MCF 10A (cell line): Measurements from ENCODE around the gene HOXB8. TPM values are rescaled to one million over a fixed set of nuclear protein-coding genes. Genes with fewer than 3 reads are reported as not detected.

Source experiments
- BruUV-seq: library from RNA; stranded (reverse); fragments of 400-500 nt; replicated peaks from 2 replicates; lab custom pipeline; 2021; lab: Mats Ljungman, UMichigan
- CTCF ChIA-PET: fragments of 300-600 bp; sonication (Branson Sonifier 250); formaldehyde crosslinking; extraction: SDS; loops from one replicate; lab custom pipeline; 2021; ENCODE audit warnings: antibody characterized with exemption, inconsistent platforms; lab: Yijun Ruan, JAX
- POLR2A ChIA-PET: fragments of 300-600, 350-650 bp; sonication (Branson Sonifier 250); formaldehyde crosslinking; extraction: SDS; loops from one replicate; lab custom pipeline; 2020; ENCODE audit warnings: antibody characterized with exemption, inconsistent platforms; lab: Yijun Ruan, JAX
- DNase-seq: peaks from one replicate; pipeline ENCODE4 v3.0.0-alpha.2; 2018; ENCODE audit not compliant: unreplicated experiment
- H3K27ac Mint-ChIP-seq: one replicate; pipeline ENCODE4 v1.8.0; 2022; ENCODE audit warnings: mild to moderate bottlenecking, low read depth, mixed read lengths; ENCODE audit not compliant: unreplicated experiment
- H3K27me3 Mint-ChIP-seq: one replicate; pipeline ENCODE4 v1.8.0; 2022; ENCODE audit warnings: mixed read lengths; ENCODE audit not compliant: insufficient read depth, unreplicated experiment
- H3K36me3 Mint-ChIP-seq: one replicate; pipeline ENCODE4 v1.8.0; 2022; ENCODE audit warnings: mild to moderate bottlenecking, moderate library complexity, mixed read lengths; ENCODE audit not compliant: insufficient read depth, unreplicated experiment
- H3K4me1 Mint-ChIP-seq: one replicate; pipeline ENCODE4 v1.8.0; 2022; ENCODE audit warnings: mixed read lengths; ENCODE audit not compliant: insufficient read depth, unreplicated experiment
- H3K4me3 Mint-ChIP-seq: one replicate; pipeline ENCODE4 v1.8.0; 2022; ENCODE audit warnings: mild to moderate bottlenecking, moderate library complexity, mixed read lengths; ENCODE audit not compliant: unreplicated experiment
- H3K9me3 Mint-ChIP-seq: one replicate; pipeline ENCODE4 v1.8.0; 2022; ENCODE audit warnings: mixed read lengths; ENCODE audit not compliant: unreplicated experiment
- CTCF ChIP-seq: fragments of 200-600 bp; IDR thresholded peaks from one replicate; pipeline ENCODE4 v1.8.0; 2022; ENCODE audit warnings: antibody characterized with exemption, mild to moderate bottlenecking; ENCODE audit not compliant: unreplicated experiment
- intact Hi-C: fragments of 100-400 bp; cut with micrococcal nuclease; formaldehyde crosslinking; loops from 2 replicates; pipeline ENCODE4 v1.14.1; 2022
- microRNA-seq: library from miRNA; unstranded; fragments of <30 nt; microRNA quantifications from one replicate; pipeline ENCODE4 v1.2.0, GENCODE V29; 2022
- total RNA-seq: library from RNA; stranded (reverse); gene quantifications from 2 replicates; pipeline ENCODE4 v1.2.3, GENCODE V29; 2022

Gene HOXB8
- total RNA-seq, 1 experiment from 2014 or later, result not detected

DNA sequence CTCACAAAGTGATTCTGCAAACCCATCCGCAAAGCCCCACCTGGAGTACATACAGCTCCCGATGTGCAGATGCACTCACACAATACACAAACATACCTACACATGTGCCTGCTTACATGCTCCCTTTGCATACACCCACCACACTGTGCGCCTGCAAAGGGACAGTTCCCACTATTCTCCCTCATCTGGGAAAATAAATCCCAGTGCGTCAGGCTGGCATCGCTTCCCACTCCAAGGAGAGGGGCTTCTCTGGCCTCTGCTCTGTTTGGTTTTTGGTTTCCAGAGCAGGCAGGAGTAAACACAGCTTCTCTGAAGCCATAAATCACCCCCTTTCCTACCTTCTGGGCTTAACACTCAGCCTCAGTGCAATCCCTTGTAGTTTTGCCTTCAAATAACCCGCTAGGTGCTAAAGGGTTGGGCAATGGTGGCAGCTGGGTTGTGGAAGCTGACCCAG, 51.7 kb downstream of the HOXB8 start:
- H3K27me3 Mint-ChIP-seq, result peaks cover 9% of the 10 kb centered on the region
- H3K36me3 Mint-ChIP-seq, result no peaks in the 10 kb centered on the region
- no peaks in the 10 kb centered on the region for H3K4me1 Mint-ChIP-seq
- BruUV-seq, result no TSS peak
- CTCF ChIA-PET, result no interaction called here
- TF ChIP-seq CTCF, result no peak
- DNase-seq, result no peak
- H3K9me3 Mint-ChIP-seq, result no peaks in the 10 kb centered on the region
- POLR2A ChIA-PET, result no interaction called here
- no peak overlapping the region for H3K4me3 Mint-ChIP-seq
- intact Hi-C loops, result no loop called here
- H3K27ac Mint-ChIP-seq, result no peak overlapping the region

DNA sequence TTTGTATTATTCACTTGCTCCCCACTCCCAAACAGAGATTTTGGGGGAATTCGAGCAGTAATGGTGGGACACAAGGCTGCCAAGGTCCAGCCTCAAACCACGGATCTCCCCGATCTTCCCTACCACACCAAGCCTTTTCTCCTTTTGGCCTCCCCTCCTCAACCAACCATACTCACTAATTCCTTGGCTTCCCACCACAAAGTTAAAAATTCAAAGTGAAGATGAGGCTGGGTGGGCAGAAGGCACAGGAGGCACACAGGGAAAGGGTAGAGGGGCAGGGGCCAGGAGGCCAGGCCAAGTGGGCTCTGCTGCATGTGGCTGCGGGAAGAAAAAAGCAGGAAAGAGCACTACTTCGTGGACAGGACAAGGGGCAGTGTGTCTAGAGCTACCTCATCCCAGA, 52.2 kb downstream of the HOXB8 start:
- Mint-ChIP-seq H3K27ac (no peak overlapping the region), H3K4me3 (no peak overlapping the region), H3K9me3 (no peaks in the 10 kb centered on the region), H3K36me3 (no peaks in the 10 kb centered on the region), H3K27me3 (peaks cover 13% of the 10 kb centered on the region), H3K4me1 (no peaks in the 10 kb centered on the region)
- no TSS peak for BruUV-seq
- DNase-seq, result no peak
- ChIA-PET CTCF (no interaction called here), POLR2A (no interaction called here)
- no peak for TF ChIP-seq CTCF
- intact Hi-C loops, result no loop called here

Small RNAs within 50 kb of the gene (microRNA-seq; reads per million reads assigned to microRNA genes)
- gene MIR196A1, result not detected

Other genes with a start within 250 kb of the HOXB8 start
- not detected in 2 replicates for gene SKAP1, start 185.1 kb downstream of the HOXB8 start, total RNA-seq
- gene HOXB1, start 84.3 kb downstream of the HOXB8 start, total RNA-seq, result not detected in 2 replicates
- gene HOXB2, start 70.2 kb downstream of the HOXB8 start, total RNA-seq, result 3.0 and 4.8 TPM in 2 replicates
- gene HOXB4, start 36.9 kb downstream of the HOXB8 start, total RNA-seq, result 0.21 and 0.44 TPM in 2 replicates
- gene HOXB3, start 25.1 kb downstream of the HOXB8 start, total RNA-seq, result 0.79 and 0.88 TPM in 2 replicates
- gene HOXB5, start 21.5 kb downstream of the HOXB8 start, total RNA-seq, result not detected in 2 replicates
- gene HOXB6, start 10.3 kb downstream of the HOXB8 start, total RNA-seq, result 0.37 TPM in 1 of 2 replicates, not detected in the other
- gene HOXB7, start 4.3 kb downstream of the HOXB8 start, total RNA-seq, result not detected in 2 replicates
- gene HOXB9, start 11.1 kb upstream of the HOXB8 start, total RNA-seq, result 1.4 and 2.5 TPM in 2 replicates
- gene PRAC1, start 107.2 kb upstream of the HOXB8 start, total RNA-seq, result not detected in 2 replicates
- gene PRAC2, start 107.9 kb upstream of the HOXB8 start, total RNA-seq, result not detected in 2 replicates
- gene HOXB13, start 113.5 kb upstream of the HOXB8 start, total RNA-seq, result not detected in 2 replicates
- gene TTLL6, start 201.9 kb upstream of the HOXB8 start, total RNA-seq, result not detected in 2 replicates
- 96.1 and 113 TPM in 2 replicates for gene CALCOCO2, start 215.7 kb upstream of the HOXB8 start, total RNA-seq